H1 (cell line): Measurements from ENCODE around the gene PARD3. TPM values are rescaled to one million over a fixed set of nuclear protein-coding genes. Genes with fewer than 3 reads are reported as not detected.

Source experiments
- CTCF ChIA-PET: fragments of 300-600 bp; sonication (Branson Sonifier 250); formaldehyde crosslinking; loops from one replicate; lab custom pipeline; 2021; ENCODE audit not compliant: partially characterized antibody; lab: Charles Lee
- POLR2A ChIA-PET: fragments of 300-600 bp; sonication (Branson Sonifier 250); formaldehyde crosslinking; loops from one replicate; lab custom pipeline; 2021; ENCODE audit warnings: inconsistent platforms; ENCODE audit not compliant: partially characterized antibody; lab: Charles Lee
- DNase-seq, 2 experiments: peaks; one replicate each; pipeline versions ENCODE4 v3.0.0 to v3.0.0-alpha.2; 2010 to 2022; ENCODE audit warnings: low spot score in 2 of 2, low read depth in 1 of 2, mixed read lengths in 1 of 2
- FAIRE-seq: peaks from 2 replicates; lab custom pipeline; 2011; peaks lifted over from hg19 to GRCh38; lab: Jason Lieb, UNC
- H2AFZ ChIP-seq: 2 replicates; pipeline ENCODE4 v1.8.1; 2012; ENCODE audit warnings: low read length, inconsistent platforms
- H2AK5ac ChIP-seq: 2 replicates; pipeline ENCODE4 v1.6.1; 2013; ENCODE audit warnings: low read depth, low read length
- H2BK120ac ChIP-seq: replicated peaks from 2 replicates; pipeline ENCODE3; 2013; ENCODE audit warnings: low read depth, low read length, inconsistent platforms
- H2BK12ac ChIP-seq: 2 replicates; pipeline ENCODE4 v1.6.1; 2013; ENCODE audit warnings: low read depth, low read length
- H2BK15ac ChIP-seq: 2 replicates; pipeline ENCODE4 v1.6.1; 2013; ENCODE audit warnings: low read length
- H2BK20ac ChIP-seq: 2 replicates; pipeline ENCODE4 v1.6.1; 2013; ENCODE audit warnings: low read length
- H2BK5ac ChIP-seq: 2 replicates; pipeline ENCODE4 v1.6.1; 2013; ENCODE audit warnings: low read depth, low read length
- H3K14ac ChIP-seq: 2 replicates; pipeline ENCODE4 v1.6.1; 2013; ENCODE audit warnings: inconsistent platforms; ENCODE audit not compliant: insufficient read length
- H3K18ac ChIP-seq: 2 replicates; pipeline ENCODE4 v1.6.1; 2013; ENCODE audit warnings: low read length; ENCODE audit errors: extremely low read depth
- H3K23ac ChIP-seq: 2 replicates; pipeline ENCODE4 v1.6.1; 2013; ENCODE audit warnings: inconsistent platforms; ENCODE audit not compliant: insufficient read length
- H3K23me2 ChIP-seq: 2 replicates; pipeline ENCODE4 v1.6.1; 2013; ENCODE audit warnings: low read depth, low read length
- H3K27ac ChIP-seq: 2 replicates; pipeline ENCODE4 v1.6.1; 2011; ENCODE audit warnings: low read depth, low read length, inconsistent platforms
- H3K27me3 ChIP-seq, 4 experiments: replicated peaks in 1 of 4; 1 replicate in 1 of 4; 2 replicates in 3 of 4; pipeline versions ENCODE4 v1.6.1 to v1.8.1; 2011 to 2013; ENCODE audit warnings: low read length in 3 of 4, mild to moderate bottlenecking in 3 of 4, inconsistent platforms in 2 of 4, mixed read lengths in 2 of 4, moderate library complexity in 1 of 4; ENCODE audit not compliant: control insufficient read depth in 3 of 4, insufficient read depth in 3 of 4; ENCODE audit errors: extremely low read depth in 1 of 4
- H3K36me3 ChIP-seq, 4 experiments: 2 replicates each; pipeline versions ENCODE4 v1.6.1 to v1.8.1; 2011 to 2013; ENCODE audit warnings: mild to moderate bottlenecking in 4 of 4, low read length in 3 of 4, moderate library complexity in 2 of 4, control low read depth in 1 of 4, inconsistent platforms in 1 of 4; ENCODE audit not compliant: insufficient read depth in 4 of 4, control insufficient read depth in 2 of 4
- H3K4ac ChIP-seq: replicated peaks from 2 replicates; pipeline ENCODE3; 2013; ENCODE audit warnings: low read length, low read depth, mixed read lengths, inconsistent platforms; ENCODE audit not compliant: insufficient read length
- H3K4me1 ChIP-seq, 4 experiments: replicated peaks in 1 of 4; 1 replicate in 1 of 4; 2 replicates in 3 of 4; pipeline versions ENCODE4 v1.6.1 to v1.8.1; 2011 to 2013; ENCODE audit warnings: low read length in 3 of 4, inconsistent platforms in 2 of 4, mixed read lengths in 1 of 4; ENCODE audit not compliant: insufficient read depth in 4 of 4, control insufficient read depth in 3 of 4
- H3K4me2 ChIP-seq, 2 experiments: 2 replicates each; pipeline versions ENCODE4 v1.6.1 to v1.8.1; 2011 to 2013; ENCODE audit warnings: low read depth in 2 of 2, low read length in 2 of 2, control low read depth in 1 of 2, inconsistent platforms in 1 of 2, mild to moderate bottlenecking in 1 of 2; ENCODE audit not compliant: insufficient read depth in 1 of 2
- H3K4me3 ChIP-seq, 4 experiments: fragments of 200-600, 300-600 bp in 1 of 4; sonication (generic), shearing (Covaris generic), sonication (Bioruptor Twin) in 1 of 4; 2 replicates each; pipeline versions ENCODE4 v1.5.1 to v1.8.1; 2011 to 2016; ENCODE audit warnings: low read length in 4 of 4, low read depth in 3 of 4, control low read depth in 2 of 4, inconsistent platforms in 2 of 4, mild to moderate bottlenecking in 2 of 4, mixed read lengths in 1 of 4, moderate library complexity in 1 of 4; ENCODE audit not compliant: insufficient read depth in 2 of 4; ENCODE audit errors: extremely low read depth in 1 of 4
- H3K56ac ChIP-seq: replicated peaks from 2 replicates; pipeline ENCODE3; 2013; ENCODE audit warnings: low read depth, mild to moderate bottlenecking, mixed read lengths, low read length, inconsistent platforms; ENCODE audit not compliant: insufficient read length
- H3K79me1 ChIP-seq: 2 replicates; pipeline ENCODE4 v1.6.1; 2013; ENCODE audit warnings: low read depth, low read length, control low read depth
- H3K79me2 ChIP-seq, 2 experiments: 2 replicates each; pipeline versions ENCODE4 v1.6.1 to v1.8.1; 2012 to 2013; ENCODE audit warnings: low read length in 2 of 2, mild to moderate bottlenecking in 2 of 2, inconsistent platforms in 1 of 2; ENCODE audit not compliant: insufficient read depth in 2 of 2, control insufficient read depth in 1 of 2
- H3K9ac ChIP-seq, 4 experiments: replicated peaks in 1 of 4; 1 replicate in 1 of 4; 2 replicates in 3 of 4; pipeline versions ENCODE4 v1.6.1 to v1.8.1; 2011 to 2013; ENCODE audit warnings: low read depth in 3 of 4, low read length in 3 of 4, control low read depth in 2 of 4, mild to moderate bottlenecking in 2 of 4, moderate library complexity in 2 of 4, inconsistent platforms in 1 of 4; ENCODE audit errors: extremely low read depth in 1 of 4
- H3K9me3 ChIP-seq, 2 experiments: 2 replicates each; pipeline versions ENCODE4 v1.6.1 to v1.8.1; 2012 to 2013; ENCODE audit warnings: mild to moderate bottlenecking in 2 of 2, moderate library complexity in 2 of 2, control low read depth in 1 of 2, inconsistent platforms in 1 of 2, low read depth in 1 of 2, low read length in 1 of 2, mixed read lengths in 1 of 2; ENCODE audit not compliant: insufficient read depth in 2 of 2
- H4K20me1 ChIP-seq, 2 experiments: replicated peaks in 1 of 2; 2 replicates each; pipeline versions ENCODE3 to v1.8.1; 2011 to 2013; ENCODE audit warnings: inconsistent platforms in 2 of 2, low read length in 2 of 2, mild to moderate bottlenecking in 1 of 2; ENCODE audit not compliant: insufficient read depth in 2 of 2, control insufficient read depth in 1 of 2
- H4K5ac ChIP-seq: 2 replicates; pipeline ENCODE4 v1.6.1; 2013; ENCODE audit warnings: low read length, low read depth, mixed read lengths, inconsistent platforms; ENCODE audit not compliant: insufficient read length
- H4K8ac ChIP-seq: 2 replicates; pipeline ENCODE4 v1.8.0; 2013; ENCODE audit warnings: mild to moderate bottlenecking, moderate library complexity, low read length, inconsistent platforms; ENCODE audit not compliant: insufficient read depth; ENCODE audit errors: extremely low read depth
- H4K91ac ChIP-seq: replicated peaks from 2 replicates; pipeline ENCODE3; 2013; ENCODE audit warnings: low read length, mixed read lengths, inconsistent platforms; ENCODE audit not compliant: insufficient read length
- GABPA ChIP-seq: IDR thresholded peaks from 2 replicates; pipeline ENCODE4 v1.6.1; 2011; ENCODE audit warnings: mild to moderate bottlenecking, low read length, moderate library complexity, borderline replicate concordance; ENCODE audit not compliant: insufficient read depth
- ZNF274 ChIP-seq: IDR thresholded peaks from 2 replicates; pipeline ENCODE4 v1.7.0; 2012; ENCODE audit warnings: low read length, borderline replicate concordance; ENCODE audit errors: extremely low read depth
- WGBS, 2 experiments: shearing (Covaris generic) in 1 of 2; methylation state at CpG; one replicate each; pipeline versions ENCODE4 v1.1.6 to v1.1.7; 2013 to 2015; ENCODE audit warnings: low lambda C conversion rate in 2 of 2, mixed read lengths in 2 of 2, inconsistent platforms in 1 of 2, low coverage in 1 of 2, missing lambda C conversion rate in 1 of 2; ENCODE audit not compliant: insufficient replicate concordance in 2 of 2, insufficient coverage in 1 of 2, insufficient read length in 1 of 2; ENCODE audit errors: extremely low coverage in 1 of 2, missing lambda C conversion rate in 1 of 2; 5-methylcytosine and 5-hydroxymethylcytosine counted together
- polyA plus RNA-seq, 7 experiments: library from polyadenylated mRNA; depleted of rRNA in 3 of 7; stranded (reverse) in 5 of 7; unstranded in 2 of 7; fragments of >200 nt in 5 of 7; fragments of 200-250 nt in 2 of 7; gene quantifications; 1 replicate in 5 of 7; 2 replicates in 1 of 7; 4 replicates in 1 of 7; pipeline versions ENCODE4 v1.2.1 to v1.2.3, GENCODE V29; 2011 to 2013; ENCODE audit warnings: missing spikeins in 2 of 7, mixed read lengths in 2 of 7
- total RNA-seq: library from RNA; stranded (reverse); fragmentation: NEBNext Ultra II Directional; extraction: Animal tissue kit (Norgen Biotek cat#: 25700); gene quantifications from 2 replicates; pipeline ENCODE4 v1.2.1, GENCODE V29; 2021

The PARD3 gene
- total and polyA plus RNA-seq, 2 of the 8 experiments (the other 6 are each of a cell fraction or from before 2014, with no cell fraction given), result 19.7 to 49.1 TPM

DNA sequence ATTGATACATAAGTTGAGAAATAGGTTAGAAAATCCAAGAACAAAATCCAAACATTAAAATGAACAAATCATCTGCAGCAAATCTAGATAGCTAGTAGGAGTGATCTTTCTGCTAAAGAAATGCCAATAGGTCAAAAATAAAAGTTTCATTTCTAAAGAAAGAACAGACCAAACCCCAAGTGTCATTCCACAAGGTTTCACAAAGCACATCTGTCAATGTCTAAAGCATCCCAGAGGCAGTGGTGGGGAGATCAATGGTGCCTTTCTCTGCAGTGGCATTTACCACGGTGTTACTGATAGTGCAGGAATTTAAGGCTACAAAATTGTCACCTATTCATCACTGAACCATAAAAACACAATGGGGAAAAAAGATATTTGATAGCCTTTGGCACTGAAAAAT, 147.9 kb downstream of the PARD3 start:
- Histone ChIP-seq H3K27ac (no peak overlapping the region), H3K23me2 (no peaks in the 10 kb centered on the region), H3K4me1 (peaks cover 0 to 5% (median under 1%) of the 10 kb centered on the region in 4 experiments; a peak in 2 of 7 replicates), H2BK15ac (no peak overlapping the region), H2BK20ac (no peak overlapping the region), H2BK5ac (no peak overlapping the region), H3K36me3 (no peaks in the 10 kb centered on the region), H4K91ac (no peak overlapping the region), H2BK12ac (no peak overlapping the region), H3K27me3 (no peaks in the 10 kb centered on the region), H2BK120ac (no peak overlapping the region), H4K5ac (no peak overlapping the region), H3K4me2 (no peak overlapping the region), H4K20me1 (peaks cover 1 to 10% of the 10 kb centered on the region in 2 experiments), H3K14ac (no peak overlapping the region), H3K79me2 (peaks cover 0 to 62% of the 10 kb centered on the region in 2 experiments; a peak in 2 of 4 replicates), H3K4ac (no peak overlapping the region), H3K18ac (no peak overlapping the region), H3K79me1 (no peaks in the 10 kb centered on the region), H3K23ac (no peak overlapping the region), H3K9ac (no peak overlapping the region), H3K9me3 (no peaks in the 10 kb centered on the region), H3K4me3 (no peak overlapping the region), H2AFZ (no peak overlapping the region), H3K56ac (no peak overlapping the region), H2AK5ac (no peak overlapping the region), H4K8ac (no peak overlapping the region)
- POLR2A ChIA-PET, result interaction anchor here (0.7 to 1.2 kb wide), 2 partner anchors 11 to 17 kb away, joined by 3 to 4 read pairs; no protein-coding TSS in a partner anchor
- 87% methylated on average over 1 of the region's 1 CpG; no CpG with 5 or more reads in 1 of the 2 experiments for WGBS, 2 experiments
- FAIRE-seq, result no peak
- DNase-seq, result no peak
- CTCF ChIA-PET, result interaction anchor here (0.7 to 1.6 kb wide), 6 partner anchors 12 to 897 kb away, joined by 3 to 6 read pairs (median 3); no protein-coding TSS in a partner anchor
- TF ChIP-seq ZNF274 (no peak), GABPA (no peak)
